Measurements from ENCODE around the gene MYPOP.

DNA sequence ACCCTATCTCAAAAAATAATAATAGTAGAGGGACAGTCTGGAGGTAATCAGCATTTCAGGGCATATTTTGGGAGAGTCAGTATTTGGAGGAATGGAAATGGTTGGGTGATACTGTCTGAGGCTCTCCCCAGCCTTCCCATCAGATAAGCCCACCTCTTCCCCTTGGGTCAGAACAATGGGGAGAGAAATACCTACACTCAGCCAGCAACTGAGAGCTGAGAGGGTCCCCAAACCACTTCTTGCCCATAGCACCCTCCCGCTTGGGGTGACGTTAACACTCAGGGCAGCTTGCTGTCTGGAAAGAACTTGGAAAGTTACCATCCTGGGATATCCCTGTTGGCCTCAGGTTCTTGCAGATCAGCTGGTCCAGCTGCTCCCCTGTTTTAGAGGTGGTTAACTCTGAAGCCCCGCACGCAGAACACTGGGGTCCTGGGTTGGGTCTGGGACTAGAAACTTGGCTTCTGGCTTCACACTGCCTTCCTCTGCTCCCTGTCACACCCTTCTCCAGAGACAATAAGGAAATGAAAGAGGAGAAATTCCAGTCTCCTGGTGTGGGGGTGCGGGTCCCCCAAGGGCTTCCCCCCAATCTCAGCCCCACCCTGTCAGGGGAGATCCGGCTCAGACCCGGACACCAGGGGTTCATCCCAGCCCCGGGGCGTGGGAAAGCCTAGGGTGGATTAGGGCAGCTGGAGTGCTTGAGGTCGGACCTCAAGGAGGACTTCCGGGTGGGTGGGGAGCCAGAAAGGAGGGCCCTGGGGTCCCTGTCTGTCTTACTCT lies 35.8 kb downstream of the MYPOP start:
- no peak for TF ChIP-seq YY1 (IDR thresholded peaks at IDR 0.05)
- no peak for TF ChIP-seq CTCF (IDR thresholded peaks at IDR 0.05; ENCODE audit: low read depth, low read length, missing input control)
- no peak for TF ChIP-seq FOXA1 (IDR thresholded peaks at IDR 0.05)
- TF ChIP-seq EGR1 (IDR thresholded peaks at IDR 0.05; ENCODE audit: low read depth in 2 of 2): no peak
- TF ChIP-seq JUND (IDR thresholded peaks at IDR 0.05): no peak
- TF ChIP-seq SP1 (IDR thresholded peaks at IDR 0.05): no peak
- TF ChIP-seq MAX (IDR thresholded peaks at IDR 0.05): no peak
- no peak for TF ChIP-seq TAF1 (conservative IDR thresholded peaks at IDR 0.05)
- TF ChIP-seq, protein P1, sequence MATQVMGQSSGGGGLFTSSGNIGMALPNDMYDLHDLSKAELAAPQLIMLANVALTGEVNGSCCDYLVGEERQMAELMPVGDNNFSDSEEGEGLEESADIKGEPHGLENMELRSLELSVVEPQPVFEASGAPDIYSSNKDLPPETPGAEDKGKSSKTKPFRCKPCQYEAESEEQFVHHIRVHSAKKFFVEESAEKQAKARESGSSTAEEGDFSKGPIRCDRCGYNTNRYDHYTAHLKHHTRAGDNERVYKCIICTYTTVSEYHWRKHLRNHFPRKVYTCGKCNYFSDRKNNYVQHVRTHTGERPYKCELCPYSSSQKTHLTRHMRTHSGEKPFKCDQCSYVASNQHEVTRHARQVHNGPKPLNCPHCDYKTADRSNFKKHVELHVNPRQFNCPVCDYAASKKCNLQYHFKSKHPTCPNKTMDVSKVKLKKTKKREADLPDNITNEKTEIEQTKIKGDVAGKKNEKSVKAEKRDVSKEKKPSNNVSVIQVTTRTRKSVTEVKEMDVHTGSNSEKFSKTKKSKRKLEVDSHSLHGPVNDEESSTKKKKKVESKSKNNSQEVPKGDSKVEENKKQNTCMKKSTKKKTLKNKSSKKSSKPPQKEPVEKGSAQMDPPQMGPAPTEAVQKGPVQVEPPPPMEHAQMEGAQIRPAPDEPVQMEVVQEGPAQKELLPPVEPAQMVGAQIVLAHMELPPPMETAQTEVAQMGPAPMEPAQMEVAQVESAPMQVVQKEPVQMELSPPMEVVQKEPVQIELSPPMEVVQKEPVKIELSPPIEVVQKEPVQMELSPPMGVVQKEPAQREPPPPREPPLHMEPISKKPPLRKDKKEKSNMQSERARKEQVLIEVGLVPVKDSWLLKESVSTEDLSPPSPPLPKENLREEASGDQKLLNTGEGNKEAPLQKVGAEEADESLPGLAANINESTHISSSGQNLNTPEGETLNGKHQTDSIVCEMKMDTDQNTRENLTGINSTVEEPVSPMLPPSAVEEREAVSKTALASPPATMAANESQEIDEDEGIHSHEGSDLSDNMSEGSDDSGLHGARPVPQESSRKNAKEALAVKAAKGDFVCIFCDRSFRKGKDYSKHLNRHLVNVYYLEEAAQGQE (IDR thresholded peaks at IDR 0.05): no peak
- TF ChIP-seq, protein P2, sequence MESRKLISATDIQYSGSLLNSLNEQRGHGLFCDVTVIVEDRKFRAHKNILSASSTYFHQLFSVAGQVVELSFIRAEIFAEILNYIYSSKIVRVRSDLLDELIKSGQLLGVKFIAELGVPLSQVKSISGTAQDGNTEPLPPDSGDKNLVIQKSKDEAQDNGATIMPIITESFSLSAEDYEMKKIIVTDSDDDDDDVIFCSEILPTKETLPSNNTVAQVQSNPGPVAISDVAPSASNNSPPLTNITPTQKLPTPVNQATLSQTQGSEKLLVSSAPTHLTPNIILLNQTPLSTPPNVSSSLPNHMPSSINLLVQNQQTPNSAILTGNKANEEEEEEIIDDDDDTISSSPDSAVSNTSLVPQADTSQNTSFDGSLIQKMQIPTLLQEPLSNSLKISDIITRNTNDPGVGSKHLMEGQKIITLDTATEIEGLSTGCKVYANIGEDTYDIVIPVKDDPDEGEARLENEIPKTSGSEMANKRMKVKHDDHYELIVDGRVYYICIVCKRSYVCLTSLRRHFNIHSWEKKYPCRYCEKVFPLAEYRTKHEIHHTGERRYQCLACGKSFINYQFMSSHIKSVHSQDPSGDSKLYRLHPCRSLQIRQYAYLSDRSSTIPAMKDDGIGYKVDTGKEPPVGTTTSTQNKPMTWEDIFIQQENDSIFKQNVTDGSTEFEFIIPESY (IDR thresholded peaks at IDR 0.05): no peak
- TF ChIP-seq RXRA (IDR thresholded peaks at IDR 0.05): no peak
- TF ChIP-seq, protein P3, sequence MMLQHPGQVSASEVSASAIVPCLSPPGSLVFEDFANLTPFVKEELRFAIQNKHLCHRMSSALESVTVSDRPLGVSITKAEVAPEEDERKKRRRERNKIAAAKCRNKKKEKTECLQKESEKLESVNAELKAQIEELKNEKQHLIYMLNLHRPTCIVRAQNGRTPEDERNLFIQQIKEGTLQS (IDR thresholded peaks at IDR 0.05): no peak
- no peak for TF ChIP-seq GABPA (IDR thresholded peaks at IDR 0.05 in 1 of 2, conservative IDR thresholded peaks at IDR 0.05 in 1 of 2)
